ENCODE results near the gene SCGB1D4.
"Not testable (repeated sequence)": the region's sequence is repeated elsewhere in the genome, so short reads cannot be mapped to it uniquely, and the experiment has no call there.

SCGB1D4 gene, protein sequence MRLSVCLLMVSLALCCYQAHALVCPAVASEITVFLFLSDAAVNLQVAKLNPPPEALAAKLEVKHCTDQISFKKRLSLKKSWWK

DNA sequence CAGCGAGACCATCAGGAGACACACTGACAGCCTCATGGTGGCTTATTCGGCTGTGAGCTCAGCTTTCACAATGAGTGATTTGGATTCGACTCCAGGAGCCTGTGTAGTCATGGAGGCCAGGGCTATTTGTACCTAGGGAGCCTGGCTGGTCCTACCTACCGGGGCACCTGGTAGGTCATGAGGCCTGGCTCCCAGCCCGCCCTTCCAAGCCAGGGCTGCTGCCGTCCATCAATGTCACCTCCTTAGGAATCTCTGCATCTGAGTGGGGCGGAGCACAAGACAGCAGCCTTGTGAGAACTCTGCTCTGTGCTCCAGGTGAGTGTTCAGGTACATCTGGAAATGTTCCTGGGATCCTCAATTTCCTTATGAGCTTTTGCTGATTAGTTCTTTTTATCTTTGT lies at the start of gene SCGB1D4:
Gene SCGB1D4, minus strand, starts transcription at position 101 of the 400 bp plus-strand sequence. Its CDS starts 65 bp downstream, at position 36.
- DNase-seq (ENCODE audit: low read depth) = no peak

DNA sequence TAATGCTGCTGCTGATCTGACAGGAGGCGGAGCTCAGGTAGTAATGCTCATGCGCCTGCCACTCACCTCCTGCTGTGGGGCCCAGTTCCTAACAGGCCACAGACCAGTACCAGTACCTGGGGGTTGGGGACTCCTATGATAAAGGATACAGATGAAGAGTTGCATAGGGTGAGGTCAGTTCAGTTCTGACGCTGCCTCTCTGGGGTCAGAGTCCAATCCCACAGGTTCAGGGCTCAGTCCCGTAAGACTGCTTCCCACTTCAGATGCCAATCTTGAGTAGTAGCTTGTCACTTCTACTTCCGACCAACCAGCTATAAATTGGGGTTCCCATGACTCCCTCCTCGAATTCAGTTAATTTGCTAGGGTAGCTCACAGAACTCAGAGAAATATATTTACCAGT lies 47.0 kb upstream of the SCGB1D4 start:
- DNase-seq (ENCODE audit: low read depth) = no peak

DNA sequence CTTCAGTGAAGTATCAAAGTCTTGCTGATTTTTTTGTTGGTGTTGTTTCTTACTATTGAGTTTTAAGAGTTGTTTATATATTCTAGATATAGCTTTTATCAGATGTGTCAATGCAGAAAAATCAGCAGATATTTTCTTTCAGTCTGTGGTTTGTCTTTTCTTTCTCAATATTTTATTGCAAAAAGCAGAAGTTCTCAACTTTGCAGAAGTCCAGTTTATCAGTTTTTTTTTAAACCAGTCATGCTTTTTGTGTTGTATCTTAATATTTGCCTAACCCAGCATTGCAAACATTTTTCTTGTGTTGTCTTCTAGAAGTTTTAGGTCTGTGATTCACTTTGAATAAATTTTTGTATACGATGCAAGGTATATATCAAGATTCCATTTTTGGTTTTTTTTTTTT lies 45.3 kb upstream of the SCGB1D4 start:
- no peak for DNase-seq (ENCODE audit: low read depth)

DNA sequence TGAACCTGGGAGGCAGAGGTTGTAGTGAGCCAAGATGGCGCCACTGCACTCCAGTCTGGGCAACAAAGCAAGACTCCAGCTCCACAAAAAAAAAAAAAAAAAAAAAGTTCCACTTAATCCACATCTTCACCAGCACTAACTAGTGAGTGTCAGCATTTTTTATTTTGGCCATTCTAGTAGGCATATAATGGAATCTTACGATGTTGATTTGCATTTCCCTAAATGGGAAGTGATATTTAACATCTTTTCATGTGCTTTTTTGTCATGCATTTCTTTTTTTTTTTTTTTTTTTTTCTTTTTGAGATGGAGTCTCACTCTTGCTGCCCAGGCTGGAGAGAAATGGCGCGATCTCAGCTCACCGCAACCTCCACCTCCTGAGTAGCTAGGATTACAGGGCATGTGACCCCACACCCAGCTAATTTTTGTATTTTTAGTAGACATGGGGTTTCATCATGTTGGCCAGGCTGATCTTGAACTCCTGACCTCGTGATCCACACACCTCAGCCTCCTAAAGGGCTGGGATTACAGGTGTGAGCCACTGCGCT lies 44.8 kb upstream of the SCGB1D4 start:
- DNase-seq (ENCODE audit: low read depth) = not testable (repeated sequence)

DNA sequence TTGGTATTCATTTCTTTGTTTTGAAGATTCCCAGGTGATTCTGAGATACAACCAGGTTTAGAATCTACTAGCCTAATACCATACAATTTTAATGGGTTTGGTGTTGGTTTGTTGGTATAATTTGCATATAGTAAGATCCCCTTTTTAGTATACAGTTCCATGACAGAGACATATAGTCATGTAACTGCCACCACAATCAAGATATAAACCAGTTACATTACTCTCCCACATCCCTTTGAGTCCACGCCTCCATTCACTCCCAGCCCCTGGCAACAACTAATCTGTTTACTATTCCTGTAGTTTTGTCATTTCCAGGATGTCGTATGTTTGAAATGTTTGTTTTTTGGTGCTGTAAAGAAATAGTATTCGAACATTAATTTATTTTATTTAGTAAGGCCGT lies 42.7 kb upstream of the SCGB1D4 start:
- DNase-seq (ENCODE audit: low read depth) = no peak

DNA sequence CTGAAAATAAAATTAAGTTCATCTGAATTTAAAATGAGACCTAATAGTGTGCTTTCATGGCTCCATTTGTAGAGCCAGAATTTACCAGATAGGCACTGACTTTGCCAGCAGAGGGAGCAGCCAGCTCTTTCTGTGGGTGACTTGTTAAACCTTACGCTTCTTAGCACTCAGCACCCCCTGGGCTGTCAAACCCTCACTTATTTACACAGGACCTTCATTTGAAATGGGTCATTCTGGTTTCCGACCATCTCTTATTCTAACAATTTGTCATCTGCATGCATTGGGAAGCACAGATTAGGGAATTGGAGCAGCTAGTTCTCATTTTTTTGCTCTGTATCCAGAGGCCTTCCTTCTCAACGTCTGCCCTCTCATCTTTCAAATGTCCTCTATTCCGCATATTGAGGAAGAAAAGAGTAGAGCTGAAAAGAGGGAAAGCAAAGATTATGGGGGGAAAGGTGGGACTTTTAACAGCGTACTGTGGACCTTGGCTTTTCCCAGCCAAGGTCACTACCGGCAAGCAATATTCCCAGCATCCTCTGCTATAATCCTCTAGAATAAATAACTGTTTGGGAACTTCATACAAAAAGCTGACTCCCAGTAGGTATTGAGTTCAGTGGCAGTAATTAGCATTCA lies 41.5 kb upstream of the SCGB1D4 start:
- peak; percentile 46 for DNase-seq (ENCODE audit: low read depth)

DNA sequence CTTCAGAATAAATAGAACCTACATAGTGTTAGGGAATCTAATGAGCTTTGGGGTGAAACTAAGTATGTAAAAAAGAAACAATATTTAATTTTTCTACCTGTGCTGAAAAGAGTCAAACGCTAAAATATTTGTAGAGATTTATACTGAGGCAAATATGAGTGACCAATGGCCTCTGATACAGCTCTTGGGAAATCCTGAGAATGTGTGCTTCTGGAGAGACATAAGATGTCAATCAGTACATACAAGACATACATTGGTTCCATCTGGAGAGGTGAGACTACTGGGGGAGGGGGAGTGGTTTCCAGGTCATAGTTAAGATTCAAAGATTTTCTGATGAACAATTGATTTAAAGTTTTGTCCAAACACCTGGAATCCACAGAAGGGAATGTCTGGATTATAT lies 39.3 kb upstream of the SCGB1D4 start:
- no peak for DNase-seq (ENCODE audit: low read depth)

DNA sequence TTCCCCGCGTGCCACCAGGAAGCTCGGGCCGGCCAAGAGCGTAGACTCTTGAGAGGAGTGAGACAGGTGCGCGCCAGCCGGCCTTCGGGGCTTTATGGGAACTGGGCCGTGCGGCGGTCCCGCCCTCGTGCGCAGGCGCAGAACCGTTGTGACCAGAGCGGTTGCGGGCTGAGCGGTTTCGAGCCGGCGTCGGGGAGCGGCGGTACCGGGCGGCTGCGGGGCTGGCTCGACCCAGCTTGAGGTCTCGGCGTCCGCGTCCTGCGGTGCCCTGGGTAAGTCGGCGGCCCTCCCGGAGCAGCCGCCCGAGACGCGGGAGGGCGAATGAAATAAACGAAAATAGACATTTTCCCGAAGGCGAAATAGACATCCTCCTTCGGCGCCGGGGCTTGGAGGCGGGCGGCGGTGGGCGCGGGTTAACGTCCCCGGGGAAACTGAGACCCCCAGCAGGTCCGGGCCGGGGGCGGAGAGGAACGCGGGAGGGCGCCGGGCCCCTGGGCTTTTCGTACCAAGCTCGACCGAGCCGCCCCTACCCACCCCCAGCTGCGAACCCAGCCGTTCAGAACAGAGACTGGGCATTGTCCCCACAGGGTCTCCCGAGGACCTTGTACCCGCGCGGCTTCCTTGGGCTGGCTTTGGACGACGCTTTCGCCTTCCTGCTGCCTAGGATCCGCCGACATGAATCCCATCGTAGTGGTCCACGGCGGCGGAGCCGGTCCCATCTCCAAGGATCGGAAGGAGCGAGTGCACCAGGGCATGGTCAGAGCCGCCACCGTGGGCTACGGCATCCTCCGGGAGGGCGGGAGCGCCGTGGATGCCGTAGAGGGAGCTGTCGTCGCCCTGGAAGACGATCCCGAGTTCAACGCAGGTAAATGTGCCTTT lies 38.7 kb upstream of the SCGB1D4 start, which contains the start of gene ASRGL1:
Gene ASRGL1, plus strand, starts transcription at position 146 of the 879 bp plus-strand sequence. Its CDS starts 530 bp downstream, at position 676.
- DNase-seq (ENCODE audit: low read depth) = peak; percentile 18

DNA sequence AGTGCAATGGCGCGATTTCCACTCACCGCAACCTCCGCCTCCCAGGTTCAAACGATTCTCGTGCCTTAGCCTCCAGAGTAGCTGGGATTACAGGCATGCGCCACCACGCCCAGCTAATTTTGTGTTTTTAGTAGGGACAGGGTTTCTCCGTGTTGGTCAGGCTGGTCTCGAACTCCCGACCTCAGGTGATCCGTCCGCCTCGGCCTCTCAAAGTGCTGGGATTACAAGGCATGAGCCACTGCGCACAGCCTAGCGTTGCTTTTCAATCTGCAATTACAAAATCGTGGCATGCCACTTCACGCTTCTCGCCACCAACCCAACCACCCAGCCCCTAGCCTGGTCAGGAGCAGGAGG lies 38.1 kb upstream of the SCGB1D4 start:
- DNase-seq (ENCODE audit: low read depth) = not testable (repeated sequence)

DNA sequence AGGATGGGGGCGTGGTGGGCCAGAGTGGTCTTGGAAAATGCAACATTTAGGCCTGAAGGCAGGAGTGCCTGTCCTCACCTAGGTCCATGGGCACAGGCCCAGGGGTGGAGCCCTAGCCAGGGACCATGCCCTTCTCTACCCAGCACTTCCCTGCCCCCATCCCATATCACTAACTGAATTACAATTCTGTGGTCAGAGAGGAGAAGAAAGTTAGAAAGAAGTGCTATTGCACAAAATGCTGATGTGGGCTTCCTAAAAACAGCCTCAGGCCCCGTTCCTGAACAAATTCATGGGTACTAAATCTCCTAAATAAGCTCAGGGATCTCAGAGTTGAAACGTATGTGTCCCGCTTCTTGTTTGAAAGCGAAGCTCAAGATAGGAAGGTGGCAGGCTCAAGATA lies 34.9 kb upstream of the SCGB1D4 start:
- DNase-seq (ENCODE audit: low read depth) = no peak

DNA sequence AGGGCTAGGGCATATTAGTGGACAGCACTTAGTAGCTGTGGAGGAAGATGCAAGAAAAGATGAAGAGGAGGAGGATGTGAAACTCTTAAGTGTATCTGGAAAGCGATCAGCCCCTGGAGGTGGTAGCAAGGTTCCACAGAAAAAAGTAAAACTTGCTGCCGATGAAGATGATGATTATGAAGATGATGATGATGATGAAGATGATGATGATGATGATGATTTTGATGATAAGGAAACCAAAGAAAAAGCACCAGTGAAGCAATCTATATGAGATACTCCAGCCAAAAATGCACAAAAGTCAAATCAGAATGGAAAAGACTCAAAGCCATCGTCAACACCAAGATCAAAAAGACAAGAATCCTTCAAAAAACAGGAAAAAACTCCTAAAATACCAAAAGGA lies 32.4 kb upstream of the SCGB1D4 start:
- DNase-seq (ENCODE audit: low read depth) = not testable (repeated sequence)

DNA sequence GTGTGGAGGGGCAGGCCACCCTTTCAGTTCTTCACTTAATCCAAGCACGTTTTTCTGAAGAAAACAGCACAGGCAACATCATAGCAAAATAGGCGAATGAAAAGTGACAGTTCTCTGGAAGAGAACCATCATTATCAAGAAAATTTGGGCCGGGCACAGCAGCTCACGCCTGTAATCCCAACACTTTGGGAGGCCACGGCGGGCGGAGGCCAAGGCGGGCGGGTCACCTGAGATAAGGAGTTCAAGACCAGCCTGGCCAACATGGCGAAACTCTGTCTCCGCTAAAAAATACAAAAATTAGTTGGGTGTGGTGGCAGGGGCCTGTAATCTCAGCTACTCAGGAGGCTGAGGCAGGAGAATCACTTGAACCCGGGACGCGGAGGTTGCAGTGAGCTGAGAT lies 28.7 kb upstream of the SCGB1D4 start:
- not testable (repeated sequence) for DNase-seq (ENCODE audit: low read depth)

DNA sequence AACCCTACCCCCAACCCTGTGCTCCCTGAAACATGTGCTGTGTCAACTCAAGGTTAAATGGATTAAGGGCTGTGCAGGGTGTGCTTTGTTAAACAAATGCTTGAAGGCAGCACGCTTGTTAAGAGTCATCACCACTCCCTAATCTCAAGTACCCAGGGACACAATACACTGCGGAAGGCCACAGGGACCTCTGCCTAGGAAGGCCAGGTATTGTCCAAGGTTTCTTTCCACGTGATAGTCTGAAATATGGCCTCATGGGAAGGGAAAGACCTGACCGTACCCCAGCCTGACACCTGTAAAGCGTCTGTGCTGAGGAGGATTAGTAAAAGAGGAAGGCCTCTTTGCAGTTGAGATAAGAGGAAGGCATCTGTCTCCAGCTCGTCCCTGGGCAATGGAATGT lies 27.8 kb upstream of the SCGB1D4 start:
- not testable (repeated sequence) for DNase-seq (ENCODE audit: low read depth)

DNA sequence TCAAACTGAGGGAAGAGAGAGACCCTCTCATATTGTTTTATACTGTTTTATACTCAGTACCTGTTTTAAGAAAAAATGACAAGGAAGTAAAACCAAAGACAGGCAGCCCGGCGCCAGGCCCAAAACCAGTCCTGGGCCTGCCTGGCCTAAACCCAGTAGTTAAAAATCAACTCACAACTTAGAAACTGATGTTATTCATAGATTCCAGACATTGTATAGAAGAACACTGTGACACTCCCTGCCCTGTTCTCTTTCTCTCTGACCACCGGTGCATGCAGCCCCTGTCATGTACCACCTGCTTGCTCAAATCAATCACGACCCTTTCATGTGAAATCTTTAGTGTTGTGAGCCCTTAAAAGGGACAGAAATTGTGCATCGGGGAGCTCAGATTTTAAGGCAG lies 26.9 kb upstream of the SCGB1D4 start:
- DNase-seq (ENCODE audit: low read depth) = not testable (repeated sequence)

DNA sequence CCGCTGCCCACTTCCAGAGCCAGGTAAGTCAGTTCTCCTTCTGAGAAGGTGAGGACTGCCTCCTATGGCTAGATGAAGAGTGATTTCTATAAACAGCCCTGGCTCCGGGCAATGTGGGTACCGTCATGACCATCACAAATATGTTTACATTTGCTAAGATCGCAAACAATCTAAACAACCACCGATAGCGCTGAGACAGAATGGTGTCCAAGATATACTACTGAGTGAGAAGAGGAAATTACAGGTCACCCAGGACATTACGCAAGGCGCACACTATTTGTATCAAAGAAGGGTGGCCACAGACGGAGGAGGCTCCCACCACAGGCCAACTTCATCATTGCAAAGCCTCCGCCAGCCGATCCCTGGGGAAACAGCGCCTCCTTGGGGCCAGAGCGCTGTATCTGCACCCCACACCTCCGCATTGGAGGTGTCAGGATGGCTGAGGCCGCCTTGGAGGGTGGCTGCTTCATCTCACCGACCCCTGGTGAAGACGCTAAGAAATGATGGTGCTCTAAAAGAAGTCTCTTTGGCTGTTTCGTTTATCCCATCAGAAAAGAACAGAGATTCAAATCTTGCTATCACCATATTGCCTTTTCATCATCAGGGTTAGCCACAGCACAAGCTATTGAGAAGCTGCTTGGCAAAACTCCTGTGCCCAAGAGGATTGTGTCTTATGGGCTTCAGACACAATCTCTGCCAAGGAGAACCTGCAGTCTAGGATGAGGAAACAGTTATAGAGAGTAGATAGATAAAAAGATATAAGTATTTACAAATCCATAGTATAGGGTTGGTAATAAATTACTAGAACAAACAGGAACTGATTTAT lies 26.1 kb upstream of the SCGB1D4 start:
- DNase-seq (ENCODE audit: low read depth) = peak; percentile 51

DNA sequence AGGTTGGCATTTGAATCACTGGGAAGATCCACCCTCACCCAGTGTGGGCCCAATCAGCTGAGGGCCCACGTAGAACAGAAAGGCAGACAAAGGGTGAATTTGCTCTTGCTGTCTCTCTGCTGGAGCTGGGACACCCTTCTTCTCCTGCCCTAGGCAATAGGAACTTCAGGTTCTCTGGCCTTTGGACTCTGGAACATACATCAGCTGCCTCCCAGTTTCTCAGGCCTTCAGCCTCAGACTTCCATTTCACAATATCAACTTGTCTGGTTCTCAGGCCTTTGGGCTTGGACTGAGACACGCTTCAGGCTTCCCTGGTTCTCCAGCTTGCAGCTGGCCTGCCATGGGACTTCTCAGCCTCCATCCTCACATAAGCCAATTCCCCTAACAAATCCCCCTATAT lies 23.6 kb upstream of the SCGB1D4 start:
- DNase-seq (ENCODE audit: low read depth) = no peak

DNA sequence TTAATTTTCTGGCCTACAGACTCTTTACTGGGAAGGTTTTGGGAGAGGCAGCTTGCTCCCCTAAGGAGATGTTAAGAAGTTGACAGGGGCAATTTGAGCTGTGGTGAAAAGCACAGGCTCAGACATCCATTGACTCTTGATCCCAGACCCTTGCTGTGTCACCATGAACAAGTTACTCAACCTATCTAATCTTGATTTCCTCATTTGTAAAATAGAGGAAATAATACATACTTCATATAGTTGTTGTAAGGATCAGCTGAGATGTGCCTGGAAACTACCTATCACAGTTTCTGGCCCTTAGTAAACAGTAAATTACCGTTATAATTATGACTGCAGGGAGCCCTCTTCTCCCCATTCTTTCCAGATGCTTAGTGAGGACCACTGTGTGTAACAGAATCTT lies 16.6 kb upstream of the SCGB1D4 start:
- no peak for DNase-seq (ENCODE audit: low read depth)

DNA sequence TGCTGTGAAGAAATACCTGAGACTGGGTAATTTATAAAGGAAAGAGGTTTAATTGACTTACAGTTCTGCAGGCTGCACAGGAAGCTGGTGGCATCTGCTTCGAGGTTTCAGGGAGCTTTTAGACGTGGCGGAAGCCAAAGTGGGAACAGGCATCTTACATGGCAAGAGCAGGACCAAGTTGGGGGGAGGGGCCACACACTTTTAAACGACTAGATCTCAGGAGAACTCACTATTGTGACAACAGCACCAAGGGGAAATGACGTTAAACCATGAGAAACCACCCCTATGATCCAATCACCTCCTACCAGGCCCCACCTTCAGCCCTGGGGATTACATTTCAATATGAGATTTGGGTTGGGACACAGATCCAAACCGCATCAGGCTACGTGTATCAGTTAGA lies 11.1 kb upstream of the SCGB1D4 start:
- DNase-seq (ENCODE audit: low read depth) = no peak

DNA sequence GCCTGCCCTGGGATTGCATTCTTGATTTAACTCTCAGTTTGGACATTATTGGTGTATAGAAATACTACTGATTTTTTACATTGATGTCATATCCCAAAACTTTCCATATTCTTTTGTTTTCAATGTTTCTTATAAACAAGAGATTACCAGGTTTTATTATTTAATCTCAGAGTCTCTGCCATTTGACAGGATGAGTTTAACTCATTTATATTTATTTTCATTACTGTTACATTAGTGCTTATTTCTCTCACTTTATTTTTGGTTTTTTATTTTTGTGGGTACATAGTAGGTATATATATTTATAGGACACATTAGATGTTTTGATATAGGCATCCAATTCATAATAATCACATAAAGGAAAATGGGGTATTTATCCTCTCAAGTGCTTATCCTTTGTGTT lies 9.1 kb upstream of the SCGB1D4 start:
- DNase-seq (ENCODE audit: low read depth) = no peak

DNA sequence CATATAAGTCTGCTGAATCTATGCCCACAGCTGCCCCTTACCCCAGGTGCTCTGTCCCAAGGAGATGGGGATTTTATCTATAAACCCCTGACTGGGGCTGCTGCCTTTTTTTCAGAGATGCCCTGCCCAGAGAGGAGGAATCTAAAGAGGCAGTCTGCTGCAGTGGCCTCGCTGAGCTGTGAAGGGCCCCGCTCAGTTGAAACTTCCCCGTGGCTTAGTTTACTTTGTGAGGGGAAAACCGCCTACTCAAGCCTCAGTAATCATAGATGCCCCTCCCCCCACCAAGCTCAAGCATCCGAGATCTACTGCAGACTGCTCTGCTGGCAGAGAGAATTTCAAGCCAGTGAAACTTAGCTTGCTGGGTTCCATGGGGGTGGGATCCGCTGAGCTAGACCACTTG lies 7.4 kb upstream of the SCGB1D4 start:
- no peak for DNase-seq (ENCODE audit: low read depth)

DNA sequence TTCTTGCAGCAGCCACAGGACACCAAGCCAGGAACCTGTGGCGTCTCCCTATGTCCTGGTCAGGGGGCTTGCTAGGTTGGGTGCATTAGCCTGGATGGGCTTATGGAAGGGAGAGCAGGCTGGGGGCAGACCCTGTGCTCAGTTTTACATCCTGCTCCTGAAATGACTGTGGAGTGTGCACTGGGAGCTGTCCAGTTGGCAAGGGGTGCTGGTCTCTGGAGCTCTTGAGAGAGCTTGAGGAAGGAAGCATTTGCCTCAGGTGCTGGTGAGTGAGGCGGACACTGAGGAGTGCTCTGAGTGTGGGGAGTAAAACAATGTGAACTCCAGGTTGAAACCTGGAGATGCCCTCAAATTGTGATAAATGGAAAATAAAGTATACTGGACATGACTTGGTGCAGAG lies 3.4 kb downstream of the SCGB1D4 start:
- peak; percentile 45 for DNase-seq (ENCODE audit: low read depth)

DNA sequence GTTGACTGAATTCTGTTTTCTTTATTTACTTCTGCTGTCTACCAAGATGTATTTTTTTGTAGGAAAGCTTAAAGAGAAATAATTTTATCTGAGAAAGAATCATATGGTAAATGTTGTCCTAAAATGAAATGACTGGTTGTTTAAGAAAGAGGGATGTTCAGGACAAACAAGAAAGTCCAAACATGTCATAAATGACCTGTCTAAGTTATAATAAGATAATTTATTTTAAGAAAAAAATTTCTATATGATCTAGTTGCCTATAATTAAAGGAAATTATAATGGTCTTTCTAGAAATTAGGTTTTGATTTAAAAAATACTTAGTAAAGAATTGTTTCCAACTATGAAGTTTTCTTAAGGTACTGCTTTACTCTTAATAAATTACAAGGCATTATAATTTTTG lies 18.4 kb downstream of the SCGB1D4 start:
- no peak for DNase-seq (ENCODE audit: low read depth)

All from amniotic epithelial cell (primary cell).